ENCODE data around the gene MYH10.

DNA sequence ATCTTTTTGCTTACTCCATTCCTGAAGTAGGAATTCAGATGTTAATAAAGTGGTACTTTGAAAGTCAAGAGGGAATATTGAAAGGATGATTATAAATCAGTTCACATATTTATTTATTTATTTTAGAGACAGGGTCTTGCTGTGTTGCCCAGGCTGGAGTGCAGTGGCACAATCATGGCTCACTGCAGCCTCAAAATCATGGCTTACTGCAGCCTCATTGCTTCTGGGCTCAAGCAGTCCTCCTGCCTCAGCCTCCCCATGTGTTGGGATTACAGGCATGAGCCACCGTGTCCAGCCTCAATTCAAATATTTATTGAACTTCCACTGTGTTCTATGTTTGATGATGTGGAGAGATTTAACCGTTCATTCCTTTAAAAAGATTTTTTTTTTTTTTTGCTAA lies 188.2 kb downstream of the MYH10 start:
- no peak for TF ChIP-seq CTCF (IDR thresholded peaks at IDR 0.05)
- TF ChIP-seq POLR2A (IDR thresholded peaks at IDR 0.05) = no peak
- TF ChIP-seq POLR2AphosphoS5 (IDR thresholded peaks at IDR 0.05) = no peak
